ENCODE measurements around the gene ZNF564. TPM values are rescaled to one million over a fixed set of nuclear protein-coding genes. Genes with fewer than 3 reads are reported as not detected.

The ZNF564 gene
- total and polyA plus RNA-seq, 2 of the 13 experiments (the other 11 are each of a cell fraction or from before 2014, with no cell fraction given): 2.3 to 11.1 TPM

DNA sequence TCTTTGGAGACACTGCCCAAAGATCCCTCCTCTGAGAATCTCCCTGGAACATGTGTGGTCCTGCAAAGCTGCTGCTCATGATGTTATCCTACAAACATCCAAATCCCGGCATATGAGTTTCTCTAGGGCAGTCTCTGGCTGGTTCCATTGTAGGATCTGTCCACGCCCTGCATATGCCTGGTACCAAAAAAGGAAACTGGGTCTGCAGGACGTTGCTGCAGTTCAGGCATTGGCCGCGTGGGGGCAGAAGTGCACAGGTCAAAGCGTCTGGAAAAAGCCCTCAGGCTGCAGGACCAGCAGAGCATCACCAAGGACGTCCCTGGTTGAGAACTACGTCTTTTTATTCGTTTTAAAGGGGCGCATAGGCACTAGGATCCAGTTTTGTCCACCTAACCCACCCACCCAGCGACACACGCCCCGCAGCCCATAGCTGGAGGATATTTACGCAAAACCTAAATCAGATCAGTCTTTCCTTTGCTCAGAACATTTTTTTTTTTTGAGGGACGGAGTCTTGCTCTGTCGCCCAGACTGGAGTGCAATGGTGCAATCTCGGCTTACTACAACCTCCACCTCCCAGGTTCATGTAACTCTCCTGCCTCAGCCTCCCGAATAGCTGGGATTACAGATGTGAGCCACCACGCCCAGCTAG lies 12.9 kb upstream of the ZNF564 start (continued):
- TF ChIP-seq, protein P1, sequence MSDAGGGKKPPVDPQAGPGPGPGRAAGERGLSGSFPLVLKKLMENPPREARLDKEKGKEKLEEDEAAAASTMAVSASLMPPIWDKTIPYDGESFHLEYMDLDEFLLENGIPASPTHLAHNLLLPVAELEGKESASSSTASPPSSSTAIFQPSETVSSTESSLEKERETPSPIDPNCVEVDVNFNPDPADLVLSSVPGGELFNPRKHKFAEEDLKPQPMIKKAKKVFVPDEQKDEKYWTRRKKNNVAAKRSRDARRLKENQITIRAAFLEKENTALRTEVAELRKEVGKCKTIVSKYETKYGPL (CRISPR knock-in tag; IDR thresholded peaks at IDR 0.05): no peak
- TF ChIP-seq YEATS4 (CRISPR knock-in tag; IDR thresholded peaks at IDR 0.05; ENCODE audit: borderline replicate concordance) (no peak), ARNT (IDR thresholded peaks at IDR 0.05) (no peak), ARID4A (CRISPR knock-in tag; IDR thresholded peaks at IDR 0.05; ENCODE audit: borderline replicate concordance) (peak; percentile 24; the same call in 1 of the 2 replicates), MXD4 (CRISPR knock-in tag; IDR thresholded peaks at IDR 0.05) (no peak), MIER2 (CRISPR knock-in tag; IDR thresholded peaks at IDR 0.05) (no peak), THAP11 (CRISPR knock-in tag; IDR thresholded peaks at IDR 0.05) (0 out of 2 replicates have a peak, but pooled peaks have one; percentile 30), ZMYM3 (CRISPR knock-in tag; IDR thresholded peaks at IDR 0.05) (no peak), ZNF280D (CRISPR knock-in tag; IDR thresholded peaks at IDR 0.05) (no peak), EED (CRISPR knock-in tag; IDR thresholded peaks at IDR 0.05) (no peak), ETV6 (CRISPR knock-in tag; conservative IDR thresholded peaks at IDR 0.05) (no peak)
- TF ChIP-seq, protein P2, sequence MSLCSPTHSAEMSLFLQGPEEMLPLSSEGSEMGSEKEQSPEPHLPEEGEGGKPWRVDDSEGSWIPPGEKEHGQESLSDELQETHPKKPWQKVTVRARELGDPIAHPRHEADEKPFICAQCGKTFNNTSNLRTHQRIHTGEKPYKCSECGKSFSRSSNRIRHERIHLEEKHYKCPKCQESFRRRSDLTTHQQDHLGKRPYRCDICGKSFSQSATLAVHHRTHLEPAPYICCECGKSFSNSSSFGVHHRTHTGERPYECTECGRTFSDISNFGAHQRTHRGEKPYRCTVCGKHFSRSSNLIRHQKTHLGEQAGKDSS (CRISPR knock-in tag; IDR thresholded peaks at IDR 0.05; ENCODE audit: borderline replicate concordance, low read depth): no peak
- TF ChIP-seq, protein P3, sequence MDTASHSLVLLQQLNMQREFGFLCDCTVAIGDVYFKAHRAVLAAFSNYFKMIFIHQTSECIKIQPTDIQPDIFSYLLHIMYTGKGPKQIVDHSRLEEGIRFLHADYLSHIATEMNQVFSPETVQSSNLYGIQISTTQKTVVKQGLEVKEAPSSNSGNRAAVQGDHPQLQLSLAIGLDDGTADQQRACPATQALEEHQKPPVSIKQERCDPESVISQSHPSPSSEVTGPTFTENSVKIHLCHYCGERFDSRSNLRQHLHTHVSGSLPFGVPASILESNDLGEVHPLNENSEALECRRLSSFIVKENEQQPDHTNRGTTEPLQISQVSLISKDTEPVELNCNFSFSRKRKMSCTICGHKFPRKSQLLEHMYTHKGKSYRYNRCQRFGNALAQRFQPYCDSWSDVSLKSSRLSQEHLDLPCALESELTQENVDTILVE (CRISPR knock-in tag; IDR thresholded peaks at IDR 0.05): peak; percentile 38; the same call in 1 of the 2 replicates
- TF ChIP-seq, protein P4, sequence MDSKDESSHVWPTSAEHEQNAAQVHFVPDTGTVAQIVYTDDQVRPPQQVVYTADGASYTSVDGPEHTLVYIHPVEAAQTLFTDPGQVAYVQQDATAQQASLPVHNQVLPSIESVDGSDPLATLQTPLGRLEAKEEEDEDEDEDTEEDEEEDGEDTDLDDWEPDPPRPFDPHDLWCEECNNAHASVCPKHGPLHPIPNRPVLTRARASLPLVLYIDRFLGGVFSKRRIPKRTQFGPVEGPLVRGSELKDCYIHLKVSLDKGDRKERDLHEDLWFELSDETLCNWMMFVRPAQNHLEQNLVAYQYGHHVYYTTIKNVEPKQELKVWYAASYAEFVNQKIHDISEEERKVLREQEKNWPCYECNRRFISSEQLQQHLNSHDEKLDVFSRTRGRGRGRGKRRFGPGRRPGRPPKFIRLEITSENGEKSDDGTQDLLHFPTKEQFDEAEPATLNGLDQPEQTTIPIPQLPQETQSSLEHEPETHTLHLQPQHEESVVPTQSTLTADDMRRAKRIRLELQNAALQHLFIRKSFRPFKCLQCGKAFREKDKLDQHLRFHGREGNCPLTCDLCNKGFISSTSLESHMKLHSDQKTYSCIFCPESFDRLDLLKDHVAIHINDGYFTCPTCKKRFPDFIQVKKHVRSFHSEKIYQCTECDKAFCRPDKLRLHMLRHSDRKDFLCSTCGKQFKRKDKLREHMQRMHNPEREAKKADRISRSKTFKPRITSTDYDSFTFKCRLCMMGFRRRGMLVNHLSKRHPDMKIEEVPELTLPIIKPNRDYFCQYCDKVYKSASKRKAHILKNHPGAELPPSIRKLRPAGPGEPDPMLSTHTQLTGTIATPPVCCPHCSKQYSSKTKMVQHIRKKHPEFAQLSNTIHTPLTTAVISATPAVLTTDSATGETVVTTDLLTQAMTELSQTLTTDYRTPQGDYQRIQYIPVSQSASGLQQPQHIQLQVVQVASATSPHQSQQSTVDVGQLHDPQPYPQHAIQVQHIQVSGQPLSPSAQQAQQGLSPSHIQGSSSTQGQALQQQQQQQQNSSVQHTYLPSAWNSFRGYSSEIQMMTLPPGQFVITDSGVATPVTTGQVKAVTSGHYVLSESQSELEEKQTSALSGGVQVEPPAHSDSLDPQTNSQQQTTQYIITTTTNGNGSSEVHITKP (CRISPR knock-in tag; IDR thresholded peaks at IDR 0.05; ENCODE audit: low read depth): no peak
